ENCODE data around the gene IBA57. TPM values are rescaled to one million over a fixed set of nuclear protein-coding genes. Genes with fewer than 3 reads are reported as not detected.

The IBA57 gene
- total RNA-seq, 2 donors from 2014 or later, result 11.0 to 16.9 TPM

- no peak overlapping the region for H3K9ac ChIP-seq (ENCODE audit: low read depth in 2 of 2, low read length in 2 of 2)
- no peaks in the 10 kb centered on the region for H3K36me3 ChIP-seq
- H3K9me3 ChIP-seq, result no peaks in the 10 kb centered on the region
- peak overlapping the region; percentile 46 for H3K4me3 ChIP-seq
- no peak overlapping the region for H3K27ac ChIP-seq
- H3K4me1 ChIP-seq, result no peaks in the 10 kb centered on the region
- no peaks in the 10 kb centered on the region for H3K27me3 ChIP-seq
- no peak for DNase-seq
- intact Hi-C loops (cut with DNase I), result loop anchor here (10.0 kb wide), 1 partner anchor 291 kb away; no protein-coding TSS in a partner anchor
- no peak for TF ChIP-seq CTCF (IDR thresholded peaks at IDR 0.05)
Observed at GRCh38 chr1:228213917-228214808, 48.6 kb downstream of the IBA57 start.

GRCh38 chr1:228214921-228215662, 49.5 kb downstream of the IBA57 start:
- H3K36me3 ChIP-seq, result no peaks in the 10 kb centered on the region
- H3K9me3 ChIP-seq, result no peaks in the 10 kb centered on the region
- DNase-seq, result peak; percentile 17
- TF ChIP-seq CTCF (IDR thresholded peaks at IDR 0.05), result no peak
- H3K27me3 ChIP-seq, result no peaks in the 10 kb centered on the region
- H3K4me1 ChIP-seq, result no peaks in the 10 kb centered on the region
- intact Hi-C loops (cut with DNase I), result loop anchor here (10.0 kb wide), 1 partner anchor 290 kb away; no protein-coding TSS in a partner anchor
- no peak overlapping the region for H3K9ac ChIP-seq (ENCODE audit: low read depth in 2 of 2, low read length in 2 of 2)
- H3K4me3 ChIP-seq, result no peak overlapping the region
- no peak overlapping the region for H3K27ac ChIP-seq

GRCh38 chr1:228215663-228216116, 50.1 kb downstream of the IBA57 start:
- no peak overlapping the region for H3K27ac ChIP-seq
- H3K27me3 ChIP-seq, result no peaks in the 10 kb centered on the region
- H3K4me3 ChIP-seq, result no peak overlapping the region
- TF ChIP-seq CTCF (IDR thresholded peaks at IDR 0.05), result no peak
- no peaks in the 10 kb centered on the region for H3K36me3 ChIP-seq
- no peaks in the 10 kb centered on the region for H3K9me3 ChIP-seq
- DNase-seq, result peak; percentile 9
- H3K9ac ChIP-seq (ENCODE audit: low read depth in 2 of 2, low read length in 2 of 2), result no peak overlapping the region
- H3K4me1 ChIP-seq, result no peaks in the 10 kb centered on the region
- intact Hi-C loops (cut with DNase I), result loop anchor here (10.0 kb wide), 1 partner anchor 289 kb away; no protein-coding TSS in a partner anchor

- intact Hi-C loops (cut with DNase I), result loop anchor here (10.0 kb wide), 1 partner anchor 288 kb away; no protein-coding TSS in a partner anchor
- TF ChIP-seq CTCF (IDR thresholded peaks at IDR 0.05), result no peak
- Histone ChIP-seq H3K9me3 (no peaks in the 10 kb centered on the region), H3K27me3 (no peaks in the 10 kb centered on the region), H3K4me3 (no peak overlapping the region), H3K4me1 (no peaks in the 10 kb centered on the region), H3K36me3 (no peaks in the 10 kb centered on the region), H3K27ac (no peak overlapping the region), H3K9ac (ENCODE audit: low read depth in 2 of 2, low read length in 2 of 2) (no peak overlapping the region)
- peak; percentile 13 for DNase-seq
Observed at GRCh38 chr1:228216371-228217320, 51.0 kb downstream of the IBA57 start.
